HG03045 (cell line): Measurements from ENCODE around the gene HEXIM2.

Experiments
- ATAC-seq: cut with Tn5 transposase; IDR thresholded peaks from one replicate; pipeline ENCODE4 v1.9.1; 2021; ENCODE audit warnings: mild to moderate bottlenecking, moderate library complexity; ENCODE audit not compliant: unreplicated experiment

The HEXIM2 gene

DNA sequence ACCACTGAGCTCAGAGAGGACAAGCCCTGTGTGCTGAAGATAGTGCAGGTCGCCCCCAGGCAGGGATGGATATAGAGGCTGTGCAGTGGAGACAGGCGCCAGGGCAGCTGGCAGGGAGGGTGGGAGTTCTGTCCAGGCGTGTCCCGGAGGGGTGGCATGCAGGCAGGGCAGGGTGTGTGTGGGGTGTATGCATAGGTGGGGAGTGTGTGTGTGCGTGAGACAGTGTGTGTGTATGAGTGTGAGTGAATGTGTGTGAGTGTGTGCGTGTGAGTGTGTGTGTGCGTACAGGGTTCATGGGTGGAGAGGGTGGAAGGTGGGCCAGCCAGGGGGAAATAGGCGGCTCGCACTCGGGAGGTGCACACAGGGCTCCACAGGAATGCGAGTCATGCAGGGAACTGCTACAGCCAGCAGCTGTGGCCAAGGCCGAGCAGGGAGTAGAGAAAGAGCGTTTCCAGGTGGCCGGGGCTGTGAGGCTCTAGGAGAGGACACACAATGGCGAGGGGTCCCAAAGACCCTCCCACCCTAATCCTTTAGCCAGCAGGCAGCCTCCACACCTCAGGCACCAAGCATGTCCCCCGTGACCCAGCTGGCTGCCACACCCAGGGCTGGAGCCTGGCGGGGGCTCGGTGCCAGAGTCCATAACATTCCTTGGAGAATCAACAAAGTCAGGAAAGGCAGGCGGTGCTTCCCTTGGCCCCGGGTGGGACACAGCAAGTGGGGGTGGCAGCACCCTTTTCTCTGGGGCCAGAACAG, 34.0 kb upstream of the HEXIM2 start:
- no peak for ATAC-seq

DNA sequence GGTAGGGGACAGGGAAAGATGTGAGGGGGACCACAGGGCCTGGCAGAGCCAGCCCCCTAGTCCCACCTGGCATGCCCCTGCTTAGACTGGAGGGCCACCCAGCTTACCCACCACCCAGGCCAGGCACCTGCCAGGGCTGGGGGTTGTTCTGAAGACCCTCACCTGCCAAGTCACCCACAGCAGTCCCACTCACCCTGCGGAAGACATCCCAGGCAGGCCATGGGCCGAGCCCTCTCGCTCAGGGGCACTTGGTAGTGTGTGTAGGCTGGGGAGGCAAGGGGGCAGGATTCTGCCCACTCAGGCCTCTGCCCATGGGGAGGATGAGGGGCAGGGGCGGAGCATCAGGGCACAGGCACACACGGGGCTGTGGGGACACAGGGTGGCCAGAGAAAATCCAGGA, 33.3 kb upstream of the HEXIM2 start:
- no peak for ATAC-seq

GRCh38 chr17:45128989-45129388, 32.7 kb upstream of the HEXIM2 start:
- ATAC-seq: no peak

DNA sequence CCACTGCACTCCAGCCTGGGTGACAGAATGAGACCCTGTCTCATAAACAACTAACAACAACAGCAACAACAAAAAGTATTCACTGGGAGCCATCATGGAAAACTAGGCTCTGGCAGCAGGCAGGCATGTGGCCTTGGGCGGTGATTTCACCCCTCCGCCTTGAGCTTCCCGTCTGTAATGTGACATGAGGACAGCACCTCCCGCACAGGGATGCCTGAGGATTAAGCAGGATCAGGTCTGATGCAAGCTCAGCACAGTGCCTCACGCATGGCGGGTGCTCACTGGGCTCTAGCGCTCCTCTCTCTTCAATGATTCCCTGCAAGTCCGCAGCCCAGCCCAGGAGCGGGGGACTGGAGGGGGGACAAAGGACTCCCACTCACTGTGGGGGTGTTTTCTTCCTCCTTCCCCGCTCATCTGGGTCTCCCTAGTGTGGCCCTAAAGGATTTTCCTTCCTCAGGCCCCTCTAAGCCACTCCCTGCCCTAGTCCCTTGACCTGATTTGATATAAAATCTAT, 32.2 kb upstream of the HEXIM2 start:
- ATAC-seq: no peak

DNA sequence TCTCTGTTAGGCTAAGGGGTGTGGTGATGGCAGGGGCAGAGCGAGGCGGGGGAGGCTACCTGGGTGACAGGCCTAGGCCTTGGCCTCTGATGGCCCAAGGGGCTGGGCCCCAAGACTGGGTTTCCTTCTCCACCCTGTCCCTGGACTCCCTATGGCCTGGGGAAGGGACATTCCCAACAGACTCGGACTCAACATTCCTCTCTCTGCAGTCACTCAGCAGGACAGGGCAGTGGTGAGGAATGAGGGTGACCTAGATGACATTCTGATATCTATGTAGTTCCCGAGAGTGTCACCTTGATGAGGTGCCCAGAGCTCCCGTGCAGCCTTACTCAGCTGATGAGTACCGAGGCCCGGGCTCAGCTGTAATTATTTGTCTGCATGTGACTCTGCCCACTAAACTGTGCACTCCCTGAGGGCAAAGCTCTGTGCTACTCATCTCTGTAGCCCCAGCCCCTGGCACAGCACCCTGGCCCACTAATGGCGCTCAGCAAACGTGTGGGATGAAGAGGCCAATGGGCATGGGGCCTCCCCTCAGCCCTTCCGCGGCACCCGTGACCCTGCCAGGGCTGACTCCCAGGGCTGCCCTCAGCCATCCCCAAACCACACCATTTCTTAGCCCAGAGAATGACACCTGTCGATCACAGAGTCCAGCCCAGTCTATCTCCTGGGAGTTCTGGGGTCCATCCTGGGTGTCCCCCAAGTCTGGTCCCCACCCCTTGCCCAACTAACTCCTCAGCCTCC, 31.6 kb upstream of the HEXIM2 start:
- ATAC-seq: no peak

DNA sequence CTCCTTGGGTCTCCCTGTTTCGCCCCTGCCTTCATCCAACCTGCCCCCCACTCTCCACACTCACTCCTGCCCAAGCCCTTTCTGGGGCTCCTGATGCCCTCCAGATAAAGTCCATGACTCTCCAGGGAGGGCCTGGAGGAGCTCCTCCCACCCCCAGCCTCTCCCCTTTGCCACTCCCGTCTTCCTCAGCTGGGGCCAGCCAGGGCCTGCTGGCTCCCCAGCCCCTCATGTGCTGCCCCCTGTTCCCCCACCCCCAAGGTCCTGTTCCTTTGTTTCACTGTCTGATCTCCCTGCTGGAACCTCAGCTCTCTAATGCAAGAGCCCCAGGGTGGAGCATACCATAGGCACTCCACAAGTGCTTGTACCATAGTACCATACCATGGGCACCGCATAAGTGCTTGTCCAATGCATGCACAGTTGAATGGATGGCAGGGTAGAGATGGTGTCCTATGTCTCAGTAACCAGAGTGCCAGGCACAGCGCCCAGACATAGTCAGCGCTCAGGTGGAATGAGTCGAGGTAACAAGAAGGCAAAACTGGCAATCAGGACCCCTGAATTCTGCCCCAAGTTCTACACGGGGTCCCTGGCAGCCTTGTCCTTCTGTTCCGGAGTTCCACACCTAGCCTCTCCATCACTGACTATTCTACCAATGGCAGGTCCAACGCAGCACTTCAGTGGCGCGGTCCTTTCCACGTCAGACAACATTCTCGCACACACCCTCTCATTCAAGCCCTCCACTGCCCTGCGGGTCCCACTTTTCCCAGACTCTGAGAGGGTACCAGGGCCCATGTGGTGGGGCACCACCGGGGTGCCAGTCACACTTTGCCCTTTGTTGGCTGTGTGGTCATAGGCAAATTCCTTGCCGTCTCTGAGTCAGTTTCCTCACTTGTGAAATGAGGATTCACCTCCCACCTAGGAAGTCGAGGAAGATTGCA, 30.7 kb upstream of the HEXIM2 start:
- no peak for ATAC-seq

DNA sequence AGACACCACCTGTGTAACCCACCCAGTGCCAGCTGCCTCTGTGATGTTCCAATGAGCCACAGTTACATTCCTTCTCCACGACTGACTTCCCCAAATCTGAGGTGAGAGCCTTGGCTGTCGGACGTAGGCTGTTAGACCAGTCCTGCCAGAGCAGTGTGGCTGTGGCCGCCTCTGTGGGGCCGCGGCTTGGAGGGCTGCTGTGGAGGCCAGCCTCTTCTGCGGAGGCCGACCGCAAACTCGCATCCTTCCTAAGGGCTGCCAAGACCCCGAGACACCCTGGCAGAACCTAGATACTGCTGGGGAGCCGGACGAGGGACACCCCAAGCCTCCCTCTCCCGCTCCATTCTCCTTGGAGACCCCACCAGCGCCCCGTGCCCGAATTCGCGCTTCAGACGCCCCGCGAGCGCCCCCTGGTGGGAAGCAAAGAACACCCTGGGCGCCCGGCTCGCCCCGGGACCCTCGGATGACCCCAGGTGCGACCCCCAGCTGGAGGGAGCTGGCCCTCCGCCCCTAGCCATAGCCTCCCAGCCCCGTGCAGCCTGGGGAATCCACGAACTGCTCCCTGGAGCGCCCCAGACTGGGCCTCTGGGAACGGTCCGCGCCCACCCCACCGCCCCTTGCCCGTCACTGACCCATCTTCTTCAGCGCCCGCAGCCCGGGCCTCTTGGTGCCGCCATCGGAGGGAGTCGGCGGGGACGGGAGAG, 29.9 kb upstream of the HEXIM2 start:
- ATAC-seq: no peak

DNA sequence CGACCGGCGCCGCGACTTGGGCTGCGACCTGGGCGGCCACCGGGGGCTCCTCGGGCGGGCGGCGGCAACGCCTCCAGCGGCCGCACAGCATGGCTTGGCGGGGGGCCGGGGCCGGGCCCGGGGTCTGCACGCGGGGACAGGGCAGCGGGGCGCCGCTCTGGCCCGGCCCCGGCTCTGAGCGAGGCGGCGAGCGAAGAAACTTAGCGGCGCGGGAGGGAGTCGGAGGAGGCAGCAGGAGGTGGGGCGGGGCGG, 29.4 kb upstream of the HEXIM2 start, which contains the start of gene PLCD3:
Gene PLCD3 (minus strand): TSS at position 196 of the 252 bp plus-strand sequence. CDS start 105 bp downstream, at position 91.
- ATAC-seq: no peak

DNA sequence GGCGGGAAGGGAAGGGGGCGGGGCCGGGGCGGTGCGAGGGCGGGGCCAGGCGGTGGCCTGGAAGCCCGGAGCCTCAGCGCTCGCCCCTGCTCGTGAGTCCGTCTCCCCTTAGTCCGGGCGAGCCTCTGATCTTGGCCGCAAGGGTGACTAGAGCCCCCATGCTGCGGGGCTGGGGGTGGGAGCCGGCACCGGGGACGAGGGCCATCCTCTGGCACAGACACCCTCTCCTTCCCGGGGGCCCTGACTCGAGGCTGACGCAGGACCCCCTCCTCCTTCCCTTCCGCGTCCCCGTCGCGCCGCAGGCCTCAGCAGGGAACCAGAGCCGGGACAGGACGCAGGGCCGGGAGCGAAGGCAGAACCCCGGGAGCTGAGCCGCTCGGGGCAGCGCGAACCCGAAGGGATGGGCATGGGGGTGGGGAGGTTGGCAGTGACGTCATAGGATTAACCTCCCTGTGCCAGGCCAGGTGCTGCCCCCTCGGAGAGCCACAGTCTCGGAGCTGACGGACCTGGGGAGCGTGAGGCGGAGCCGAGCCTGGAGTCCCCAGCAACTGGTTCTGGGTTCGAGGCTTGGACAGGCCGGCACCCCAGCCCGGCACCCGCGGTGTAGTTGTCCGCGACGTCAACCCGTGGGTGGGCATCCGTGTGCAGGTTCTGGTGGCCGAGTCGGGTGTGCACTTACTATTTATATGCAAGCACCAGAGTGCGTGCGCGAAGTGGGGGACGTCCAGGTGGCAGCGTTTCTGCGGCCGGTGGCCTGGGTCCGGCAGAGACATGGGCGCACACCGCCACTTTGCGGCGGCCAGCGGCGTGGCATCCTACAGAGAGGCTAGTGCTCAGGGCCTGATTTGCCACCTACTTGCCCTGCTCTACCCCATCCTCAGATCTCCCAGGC, 28.9 kb upstream of the HEXIM2 start:
- ATAC-seq: peak; percentile 30

- ATAC-seq: peak; percentile 72
These were observed 26.3 kb upstream of the HEXIM2 start, which contains the start of gene ACBD4 for GRCh38 chr17:45135192-45135977. Gene ACBD4 (plus strand): TSS chr17:45135687. CDS start chr17:45136145, 458 bp downstream.

DNA sequence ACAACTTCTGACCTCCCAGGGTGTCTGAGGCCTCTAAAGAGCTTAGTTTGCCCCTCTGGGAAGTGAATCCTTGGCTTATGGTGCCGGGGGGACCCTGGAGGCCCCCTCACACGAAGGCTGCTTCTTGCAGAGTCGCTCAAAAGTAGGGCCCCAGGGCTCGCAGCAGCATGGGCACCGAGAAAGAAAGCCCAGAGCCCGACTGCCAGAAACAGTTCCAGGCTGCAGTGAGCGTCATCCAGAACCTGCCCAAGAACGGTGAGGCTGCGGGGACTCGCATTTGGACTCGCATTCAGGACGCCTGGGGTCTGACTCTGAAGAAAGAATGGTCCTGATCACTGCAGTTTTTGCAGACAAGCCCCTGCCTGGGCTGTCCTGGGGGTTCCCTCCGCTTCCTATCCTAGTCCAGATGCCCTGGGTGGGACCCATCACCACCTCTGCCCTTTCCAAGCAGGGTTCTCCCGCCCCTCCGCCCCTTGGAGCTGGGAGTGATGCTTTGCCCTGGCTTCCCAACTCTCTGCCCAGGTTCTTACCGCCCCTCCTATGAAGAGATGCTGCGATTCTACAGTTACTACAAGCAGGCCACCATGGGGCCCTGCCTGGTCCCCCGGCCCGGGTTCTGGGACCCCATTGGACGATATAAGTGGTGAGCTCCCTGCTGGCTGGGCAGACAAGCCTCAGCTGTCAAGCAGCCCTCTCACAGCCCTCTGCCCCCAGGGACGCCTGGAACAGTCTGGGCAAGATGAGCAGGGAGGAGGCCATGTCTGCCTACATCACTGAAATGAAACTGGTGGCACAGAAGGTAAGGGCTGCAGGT, 25.5 kb upstream of the HEXIM2 start:
- no peak for ATAC-seq

DNA sequence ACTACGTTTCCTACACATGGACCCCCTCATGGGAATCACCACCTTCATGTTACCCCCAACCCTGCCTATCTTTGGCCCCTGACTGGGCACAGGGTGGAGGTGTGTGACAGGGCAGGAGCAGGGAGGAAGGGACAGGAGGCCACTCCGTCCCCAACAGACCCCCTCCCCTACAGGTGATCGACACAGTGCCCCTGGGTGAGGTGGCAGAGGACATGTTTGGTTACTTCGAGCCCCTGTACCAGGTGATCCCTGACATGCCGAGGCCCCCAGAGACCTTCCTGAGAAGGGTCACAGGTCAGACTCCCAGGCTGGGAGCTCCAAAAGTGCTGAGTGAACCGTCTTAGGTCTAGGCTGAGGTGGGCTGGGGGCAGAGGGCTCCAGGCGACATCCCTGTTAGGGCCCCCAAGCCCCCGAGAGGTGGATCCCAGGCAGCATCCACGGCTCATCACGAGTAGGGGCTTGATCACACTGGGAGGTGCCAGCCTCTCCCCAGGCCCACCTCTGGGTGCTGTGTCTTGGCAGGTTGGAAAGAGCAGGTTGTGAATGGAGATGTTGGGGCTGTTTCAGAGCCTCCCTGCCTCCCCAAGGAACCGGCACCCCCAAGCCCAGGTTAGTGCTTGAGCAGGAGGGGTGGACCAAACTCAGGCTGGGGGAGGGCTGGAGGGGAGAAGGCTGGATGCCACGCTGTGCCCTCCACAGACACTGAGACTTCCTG, 24.7 kb upstream of the HEXIM2 start:
- no peak for ATAC-seq

GRCh38 chr17:45137561-45138305, 23.9 kb upstream of the HEXIM2 start:
- ATAC-seq: no peak

DNA sequence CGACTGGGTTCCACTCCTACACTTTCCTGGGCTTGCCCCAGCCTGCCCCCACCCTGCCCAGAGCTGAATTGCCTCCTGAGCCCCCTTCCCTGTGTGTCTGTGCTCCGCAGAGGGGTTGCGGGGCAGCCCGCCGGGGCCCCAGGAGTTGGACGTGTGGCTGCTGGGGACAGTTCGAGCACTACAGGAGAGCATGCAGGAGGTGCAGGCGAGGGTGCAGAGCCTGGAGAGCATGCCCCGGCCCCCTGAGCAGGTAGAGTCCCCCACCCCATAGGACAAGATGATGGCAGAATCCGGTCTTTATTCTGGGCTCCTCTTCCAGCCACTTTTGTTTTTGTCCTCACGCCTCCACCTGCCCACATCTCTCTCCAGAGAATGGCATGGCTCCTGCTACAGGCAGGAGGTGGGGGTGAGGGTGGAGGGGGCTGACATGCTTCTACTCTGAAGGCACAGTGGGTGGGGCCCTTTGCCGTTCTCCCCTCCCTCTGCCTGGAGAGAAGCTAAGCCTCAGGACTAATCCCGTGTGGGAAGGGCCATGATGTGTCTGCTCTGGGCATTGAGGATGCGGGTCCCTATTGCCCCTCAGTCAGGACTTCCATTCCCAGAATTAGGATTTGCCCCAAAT, 22.7 kb upstream of the HEXIM2 start:
- ATAC-seq: no peak

GRCh38 chr17:45139533-45139920, 22.1 kb upstream of the HEXIM2 start:
- no peak for ATAC-seq

GRCh38 chr17:45143094-45143670, 18.5 kb upstream of the HEXIM2 start:
- no peak for ATAC-seq
